GM18909 (cell line): ENCODE results near the gene QRICH1.

Experiments used
- ATAC-seq: cut with Tn5 transposase; IDR thresholded peaks from one replicate; pipeline ENCODE4 v1.9.1; 2021; ENCODE audit warnings: mild to moderate bottlenecking; ENCODE audit not compliant: unreplicated experiment, poor library complexity

Gene QRICH1

GRCh38 chr3:49054344-49054862, 39.5 kb downstream of the QRICH1 start:
- ATAC-seq: no peak

DNA sequence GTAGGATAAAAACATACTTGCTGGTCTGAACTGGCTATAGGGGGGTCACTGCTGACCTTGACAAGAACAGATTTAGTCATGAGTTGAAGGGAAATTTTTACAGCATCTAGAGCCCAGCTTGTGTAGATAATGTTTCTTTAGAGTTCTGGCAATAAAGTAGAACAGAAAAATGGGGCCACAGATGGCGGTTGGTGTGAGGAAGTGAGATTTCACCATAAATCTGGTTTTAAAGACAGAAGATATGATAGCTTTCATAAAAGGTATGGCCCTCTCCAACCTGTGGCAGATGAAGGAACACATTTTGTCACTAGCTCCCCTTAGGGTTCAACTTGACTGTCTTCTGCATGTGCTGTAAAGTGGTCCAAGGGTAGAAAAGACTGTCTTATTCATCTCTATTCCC, 40.3 kb downstream of the QRICH1 start:
- ATAC-seq: no peak

DNA sequence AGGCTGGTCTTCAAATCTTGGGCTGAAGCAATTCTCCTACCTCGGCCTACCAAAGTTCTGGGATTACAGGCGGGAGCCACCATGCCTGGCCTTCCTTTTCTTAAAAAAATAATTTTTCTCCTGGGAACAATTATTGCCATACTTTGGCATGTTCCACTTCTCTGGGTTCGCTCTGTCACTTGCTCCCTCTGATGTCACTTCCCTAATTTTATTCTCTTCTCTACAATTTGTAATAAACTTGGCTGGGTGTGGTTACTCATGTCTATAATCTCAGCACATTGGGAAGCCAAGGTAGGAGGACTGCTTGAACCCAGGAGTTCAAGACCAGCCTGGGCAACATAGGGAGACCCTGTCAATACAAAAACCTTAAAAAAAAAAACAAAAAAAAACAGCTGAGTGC, 58.6 kb downstream of the QRICH1 start:
- ATAC-seq: no peak

- no peak for ATAC-seq
Measured at GRCh38 chr3:49034650-49035049, 59.2 kb downstream of the QRICH1 start.

GRCh38 chr3:49032646-49033304, 61.1 kb downstream of the QRICH1 start:
- no peak for ATAC-seq

- no peak for ATAC-seq
Measured at GRCh38 chr3:49030321-49030720, 63.5 kb downstream of the QRICH1 start.

- ATAC-seq: no peak
Measured at GRCh38 chr3:49029563-49029884, 64.3 kb downstream of the QRICH1 start.

DNA sequence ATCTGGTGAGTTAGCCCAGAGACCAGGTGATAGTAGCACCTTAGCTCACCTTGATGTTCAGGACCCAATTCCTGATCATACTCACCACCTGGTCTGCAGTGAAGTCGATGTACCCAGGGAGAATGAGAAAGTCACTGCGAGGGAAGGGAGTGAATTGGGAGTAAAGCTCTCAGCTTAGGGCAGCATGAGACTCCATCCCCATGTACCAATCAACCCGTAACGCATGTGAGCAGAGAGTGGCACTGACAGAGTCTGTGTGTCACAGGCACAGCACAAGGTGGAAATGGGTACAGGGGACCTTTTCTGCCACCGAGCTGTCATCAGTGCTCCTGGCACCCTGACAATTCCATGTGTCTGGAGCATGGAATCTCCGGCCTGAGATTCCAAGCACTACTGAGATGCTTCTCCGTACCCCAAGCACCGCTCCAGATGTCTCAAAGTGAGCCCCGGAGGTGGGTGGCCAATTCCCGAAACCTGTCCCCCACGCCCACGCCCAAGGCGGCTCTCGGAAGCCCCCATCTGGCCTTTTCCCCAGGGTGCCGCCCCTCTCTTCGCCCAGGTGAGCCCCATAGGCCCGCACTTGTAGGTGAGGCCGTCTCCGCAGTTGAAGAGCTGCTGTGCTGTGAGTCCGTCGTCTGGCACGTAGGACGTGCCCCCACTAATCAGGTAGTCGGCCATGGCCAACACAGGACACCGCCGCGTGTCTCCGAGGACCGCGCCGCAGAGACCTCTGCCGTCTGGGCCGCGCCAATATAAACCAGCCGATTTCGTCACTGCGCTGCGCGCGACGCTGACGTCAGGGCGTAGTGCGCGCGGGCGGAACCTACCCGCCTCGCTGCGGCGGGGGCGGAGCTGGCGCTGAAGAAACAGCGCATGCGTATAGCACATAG, 65.0 kb downstream of the QRICH1 start, which contains the start of gene IMPDH2:
TSS of gene IMPDH2 (minus strand) at position 726 of the 890 bp plus-strand sequence. CDS start at position 678, 48 bp downstream.
- peak; percentile 89 for ATAC-seq

- no peak for ATAC-seq
Measured at GRCh38 chr3:49028298-49028672, 65.6 kb downstream of the QRICH1 start.

GRCh38 chr3:49027634-49028033, 66.2 kb downstream of the QRICH1 start:
- no peak for ATAC-seq

DNA sequence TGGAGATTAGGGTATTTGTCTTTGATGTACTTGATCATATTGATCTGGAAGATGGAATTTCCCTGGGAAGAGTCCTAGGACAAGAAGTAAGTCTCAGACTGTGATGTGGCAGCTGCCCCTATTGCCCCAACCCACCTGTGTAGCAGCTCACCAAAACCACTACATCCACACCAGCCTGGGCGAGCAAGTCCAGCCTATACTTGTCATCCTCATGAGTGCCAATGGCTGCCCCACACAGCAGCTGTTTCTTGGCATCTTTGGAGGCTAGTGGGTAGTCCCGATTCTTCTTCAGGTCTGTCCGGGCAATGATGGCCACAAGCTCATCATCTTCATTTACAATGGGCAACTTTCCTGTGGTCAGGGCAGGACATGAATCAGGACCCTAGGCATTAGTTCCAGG, 67.3 kb downstream of the QRICH1 start:
- no peak for ATAC-seq

DNA sequence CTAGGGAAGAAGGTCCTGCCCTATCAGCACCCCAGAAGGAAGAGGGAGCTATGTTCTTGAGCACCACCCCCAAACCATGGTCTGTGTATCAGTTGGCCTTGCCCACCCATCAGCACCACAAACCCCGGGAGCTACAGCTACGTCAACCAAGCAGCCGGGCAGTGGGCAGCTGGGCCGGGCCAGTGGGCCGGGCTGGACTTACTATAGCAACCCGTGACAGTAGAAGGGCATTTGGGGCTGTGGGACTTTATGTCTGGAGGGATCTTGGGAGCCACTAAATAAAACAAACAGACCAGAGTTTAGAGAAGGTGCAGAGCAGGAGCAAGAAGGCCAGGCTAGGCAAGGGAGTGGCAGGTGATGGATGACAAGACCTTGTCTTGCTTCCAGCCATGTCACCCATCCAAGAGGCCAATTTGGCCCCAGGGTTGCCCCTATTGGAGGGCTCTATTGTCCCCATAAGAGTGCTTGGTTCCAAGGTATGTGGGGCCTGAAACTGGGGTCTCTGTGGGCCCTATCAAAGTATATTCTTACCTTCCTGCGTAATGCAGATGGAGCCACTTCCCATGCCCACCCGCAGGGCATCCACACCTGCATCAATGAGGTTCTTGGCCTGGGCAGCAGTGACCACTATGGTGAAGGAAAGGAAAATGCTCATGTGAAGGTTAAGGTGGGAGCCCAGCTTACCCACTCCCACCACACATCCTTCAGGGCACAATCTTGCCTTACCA, 67.9 kb downstream of the QRICH1 start:
- no peak for ATAC-seq

DNA sequence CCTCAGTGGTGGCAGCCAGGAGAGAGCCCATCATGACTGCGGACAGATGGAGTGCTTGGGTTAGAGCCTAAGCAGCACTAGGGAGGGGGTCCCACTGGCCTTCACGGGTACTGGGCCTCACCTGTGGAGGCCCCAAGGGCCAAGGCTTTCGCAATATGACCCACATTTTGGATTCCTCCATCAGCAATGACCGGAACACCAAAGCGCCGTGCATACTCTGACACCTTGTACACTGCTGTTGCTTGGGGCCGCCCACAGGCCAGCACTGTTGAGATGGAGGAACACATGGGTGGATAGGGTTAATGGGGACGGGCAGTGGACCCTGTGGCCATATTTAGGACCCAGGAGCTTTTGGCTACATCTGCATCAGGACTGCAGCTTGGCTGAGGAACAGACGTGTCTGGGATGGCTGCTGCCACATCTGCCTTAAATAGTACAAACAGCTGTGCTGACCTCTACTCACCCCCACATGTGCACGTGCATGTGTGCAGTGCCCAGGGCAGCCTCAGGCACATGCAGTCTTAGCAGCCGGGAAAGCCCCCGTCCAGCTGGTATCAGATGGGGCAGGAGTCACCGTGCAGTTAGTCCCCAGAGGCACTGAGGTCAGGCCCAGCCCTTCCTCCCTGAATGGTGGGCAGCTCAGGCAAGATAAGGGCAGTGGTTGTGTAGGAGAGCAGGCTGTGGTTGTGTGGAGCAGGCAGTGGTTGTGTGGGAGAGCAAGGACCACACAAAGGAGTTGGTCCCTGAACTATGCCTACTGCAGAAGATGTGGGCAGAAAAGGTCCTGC, 68.7 kb downstream of the QRICH1 start:
- ATAC-seq: no peak

DNA sequence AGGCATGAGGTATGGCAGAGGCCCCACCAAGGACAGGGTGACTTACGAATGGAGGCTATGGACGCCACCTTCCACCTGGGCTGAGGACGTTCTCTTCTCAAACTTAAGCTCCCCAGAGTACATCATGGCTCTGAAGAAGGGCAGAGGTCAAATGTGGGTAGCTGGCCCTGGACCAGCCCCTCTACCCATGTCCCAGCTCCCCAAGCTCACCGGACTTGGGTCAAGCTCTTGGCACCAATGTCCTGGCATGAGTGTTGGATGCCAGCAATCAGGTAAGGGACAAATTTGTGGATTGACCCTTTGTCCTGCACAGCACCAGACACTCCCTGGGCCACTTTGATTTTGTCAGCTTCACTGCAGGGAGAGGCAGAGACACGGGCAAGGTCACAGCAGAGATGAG, 69.4 kb downstream of the QRICH1 start:
- no peak for ATAC-seq

DNA sequence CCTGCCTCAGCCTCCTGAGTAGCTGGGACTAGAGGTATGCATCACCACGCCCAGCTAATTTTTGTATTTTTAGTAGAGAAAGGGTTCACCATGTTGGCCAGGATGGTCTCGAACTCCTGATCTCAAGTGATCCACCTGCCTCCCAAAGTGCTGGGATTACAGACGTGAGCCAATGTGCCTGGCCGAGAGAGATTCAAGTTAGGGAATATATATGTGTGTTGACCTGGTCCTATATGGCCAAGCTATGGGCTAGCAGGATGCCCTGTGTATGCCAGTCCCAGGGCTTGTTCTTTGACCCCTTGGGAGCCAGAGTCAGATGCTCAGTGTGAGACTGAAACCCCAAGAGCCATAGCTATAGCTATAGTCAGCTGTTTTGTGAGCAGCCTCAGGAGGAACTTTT, 70.1 kb downstream of the QRICH1 start:
- ATAC-seq: no peak

DNA sequence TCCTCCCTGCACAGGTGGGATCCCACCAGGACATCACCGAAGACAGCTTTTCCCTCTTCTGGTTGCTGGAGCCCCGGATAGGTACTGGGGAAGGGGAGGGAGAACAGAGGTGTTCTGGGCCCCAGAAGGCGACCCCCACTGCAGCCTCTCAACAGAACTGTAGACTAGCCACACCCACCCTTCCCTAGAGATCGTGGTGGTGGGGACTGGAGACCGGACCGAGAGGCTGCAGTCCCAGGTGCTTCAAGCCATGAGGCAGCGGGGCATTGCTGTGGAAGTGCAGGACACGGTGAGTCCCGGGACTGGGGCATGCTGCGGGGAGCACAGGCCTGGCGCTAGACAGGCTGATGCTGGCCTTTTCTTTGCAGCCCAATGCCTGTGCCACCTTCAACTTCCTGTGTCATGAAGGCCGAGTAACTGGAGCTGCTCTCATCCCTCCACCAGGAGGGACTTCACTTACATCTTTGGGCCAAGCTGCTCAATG, 71.1 kb downstream of the QRICH1 start:
- ATAC-seq: no peak

DNA sequence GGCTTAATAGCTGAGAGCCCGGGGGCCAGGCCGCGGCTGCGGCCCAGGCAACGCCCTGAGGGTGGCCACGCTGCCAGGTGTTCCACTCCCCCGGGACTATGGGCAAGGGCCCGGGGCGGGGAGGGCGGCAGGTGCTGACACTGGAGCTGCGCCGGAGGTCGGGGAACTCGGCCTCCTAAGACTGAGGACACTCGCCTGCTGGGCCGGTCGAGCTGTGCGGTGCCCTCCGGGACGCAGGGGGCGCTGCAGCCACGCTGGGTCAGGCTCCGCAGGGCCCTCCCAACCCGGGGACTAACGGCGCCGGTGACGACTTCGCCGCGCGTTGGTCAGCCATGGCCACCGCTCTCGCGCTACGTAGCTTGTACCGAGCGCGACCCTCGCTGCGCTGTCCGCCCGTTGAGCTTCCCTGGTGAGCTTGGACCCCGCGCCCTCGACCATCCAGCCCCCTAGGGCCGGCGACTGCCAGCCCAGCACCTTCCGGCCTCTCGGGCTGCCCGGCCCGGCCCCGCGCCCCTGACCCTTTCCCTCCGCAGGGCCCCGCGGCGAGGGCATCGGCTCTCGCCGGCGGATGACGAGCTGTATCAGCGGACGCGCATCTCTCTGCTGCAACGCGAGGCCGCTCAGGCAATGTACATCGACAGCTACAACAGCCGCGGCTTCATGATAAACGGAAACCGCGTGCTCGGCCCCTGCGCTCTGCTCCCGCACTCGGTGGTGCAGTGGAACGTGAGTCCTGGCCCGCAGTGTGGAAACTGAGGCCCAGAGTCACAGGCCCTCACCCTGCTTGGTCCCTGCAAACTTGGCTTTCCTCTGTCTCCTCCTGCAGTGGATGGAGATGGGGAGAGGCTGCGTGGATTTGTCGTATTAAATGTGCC, 71.8 kb downstream of the QRICH1 start, which contains the start of gene NDUFAF3:
TSS of gene NDUFAF3 (plus strand) at position 309 of the 875 bp plus-strand sequence. CDS start at position 333, 24 bp downstream.
- peak; percentile 56 for ATAC-seq

DNA sequence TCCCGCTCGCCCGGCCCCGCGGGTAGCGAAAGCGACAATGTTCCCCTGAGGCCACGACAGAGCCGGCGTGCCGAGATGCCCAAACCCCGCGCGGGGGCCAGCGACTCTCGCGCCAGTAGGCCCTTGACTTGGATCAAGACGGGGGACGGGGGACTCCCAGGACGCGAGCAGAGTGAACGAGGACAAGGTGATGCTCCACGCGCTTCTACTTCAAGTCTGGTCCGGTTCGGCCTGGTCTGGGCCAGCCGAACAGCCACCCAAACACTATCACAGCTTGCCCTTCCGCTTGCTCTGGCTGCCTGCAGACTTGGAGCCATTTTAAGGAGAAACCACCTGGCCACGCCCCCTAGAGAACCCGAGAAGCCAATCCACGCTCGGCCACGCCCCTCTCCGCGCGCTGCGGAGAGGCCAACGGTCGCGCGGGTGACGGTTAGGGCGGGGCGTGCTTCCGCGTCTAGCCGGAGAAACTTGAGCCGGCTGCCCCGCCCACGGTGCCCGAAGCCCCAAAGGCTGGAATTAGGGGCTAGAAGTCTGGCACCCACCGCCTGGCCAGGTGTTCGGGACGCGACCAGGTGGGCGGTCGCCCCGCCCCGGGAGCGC, 72.6 kb downstream of the QRICH1 start:
- peak; percentile 53 for ATAC-seq
